Activated CD8-positive, alpha-beta T cell treated with anti-CD3 and anti-CD28 coated beads for 36 hours (primary cell): ENCODE measurements around the gene BMP6. TPM values are rescaled to one million over a fixed set of nuclear protein-coding genes. Genes with fewer than 3 reads are reported as not detected.

Experiments
- ATAC-seq: fragments of 200-7000 bp; cut with Tn5 transposase; one replicate; pipeline ENCODE4 v1.10.0; 2021; ENCODE audit warnings: mild to moderate bottlenecking, moderate library complexity
- CTCF ChIA-PET: fragments of 350-600 bp; sonication (Branson Sonifier 250); formaldehyde crosslinking; loops from one replicate; lab custom pipeline; 2021; ENCODE audit warnings: antibody characterized with exemption; lab: Charles Lee
- POLR2A ChIA-PET: fragments of 350-600 bp; sonication (Branson Sonifier 250); formaldehyde crosslinking; loops from one replicate; lab custom pipeline; 2021; ENCODE audit warnings: antibody characterized with exemption; lab: Charles Lee
- DNase-seq: peaks from one replicate; pipeline ENCODE4 v3.0.0-alpha.2; 2020
- H3K27ac Mint-ChIP-seq: one replicate; pipeline ENCODE4 v1.8.0; 2021; ENCODE audit warnings: mild to moderate bottlenecking, mixed read lengths
- H3K27me3 Mint-ChIP-seq: one replicate; pipeline ENCODE4 v1.8.0; 2021; ENCODE audit warnings: mixed read lengths
- H3K36me3 Mint-ChIP-seq: one replicate; pipeline ENCODE4 v1.8.0; 2021; ENCODE audit warnings: low read depth, mixed read lengths
- H3K4me1 Mint-ChIP-seq: one replicate; pipeline ENCODE4 v1.8.0; 2021; ENCODE audit warnings: low read depth, mixed read lengths
- H3K4me3 Mint-ChIP-seq: one replicate; pipeline ENCODE4 v1.8.0; 2021; ENCODE audit warnings: mild to moderate bottlenecking, moderate library complexity, mixed read lengths
- H3K9me3 Mint-ChIP-seq: one replicate; pipeline ENCODE4 v1.8.0; 2021; ENCODE audit warnings: mixed read lengths
- CTCF ChIP-seq: fragments of 200-600 bp; IDR thresholded peaks from one replicate; pipeline ENCODE4 v1.8.0; 2022; ENCODE audit warnings: antibody characterized with exemption, mild to moderate bottlenecking
- intact Hi-C: fragments of 100-400 bp; cut with micrococcal nuclease; formaldehyde crosslinking; loops from one replicate; pipeline ENCODE4 v1.10.0; 2022
- total RNA-seq, 2 experiments: library from RNA; stranded (reverse); gene quantifications; one replicate each; pipeline ENCODE4 v1.2.3, GENCODE V29; 2021

The BMP6 gene
- total RNA-seq, 2 experiments from 2014 or later = 0.09 to 0.18 TPM

- ChIA-PET POLR2A (no interaction called here), CTCF (no interaction called here)
- no peaks in the 10 kb centered on the region for H3K4me1 Mint-ChIP-seq
- H3K27me3 Mint-ChIP-seq = peaks cover 9% of the 10 kb centered on the region
- intact Hi-C loops = no loop called here
- ATAC-seq (no peak), DNase-seq (no peak)
- H3K4me3 Mint-ChIP-seq = no peak overlapping the region
- H3K9me3 Mint-ChIP-seq = peaks cover 11% of the 10 kb centered on the region
- TF ChIP-seq CTCF = no peak
- H3K36me3 Mint-ChIP-seq = peaks cover 1% of the 10 kb centered on the region
- no peak overlapping the region for H3K27ac Mint-ChIP-seq
These were observed 194.5 kb downstream of the BMP6 start for GRCh38 chr6:7920425-7920824.

GRCh38 chr6:7921046-7921445, 195.1 kb downstream of the BMP6 start:
- H3K36me3 Mint-ChIP-seq = peaks cover 2% of the 10 kb centered on the region
- H3K9me3 Mint-ChIP-seq = peaks cover 14% of the 10 kb centered on the region
- DNase-seq (no peak), ATAC-seq (no peak)
- H3K27ac Mint-ChIP-seq = no peak overlapping the region
- H3K27me3 Mint-ChIP-seq = peaks cover 7% of the 10 kb centered on the region
- TF ChIP-seq CTCF = no peak
- no peaks in the 10 kb centered on the region for H3K4me1 Mint-ChIP-seq
- no peak overlapping the region for H3K4me3 Mint-ChIP-seq
- CTCF ChIA-PET = no interaction called here
- intact Hi-C loops = no loop called here
- POLR2A ChIA-PET = no interaction called here

- no peak overlapping the region for H3K4me3 Mint-ChIP-seq
- intact Hi-C loops = no loop called here
- peaks cover 14% of the 10 kb centered on the region for H3K9me3 Mint-ChIP-seq
- no peak for DNase-seq
- ChIA-PET CTCF (no interaction called here), POLR2A (no interaction called here)
- no peak for ATAC-seq
- peaks cover 8% of the 10 kb centered on the region for H3K27me3 Mint-ChIP-seq
- peaks cover 2% of the 10 kb centered on the region for H3K36me3 Mint-ChIP-seq
- no peak overlapping the region for H3K27ac Mint-ChIP-seq
- TF ChIP-seq CTCF = no peak
- no peaks in the 10 kb centered on the region for H3K4me1 Mint-ChIP-seq
These were observed 195.8 kb downstream of the BMP6 start for GRCh38 chr6:7921632-7922092.

- no peak overlapping the region for H3K27ac Mint-ChIP-seq
- peaks cover 2% of the 10 kb centered on the region for H3K36me3 Mint-ChIP-seq
- intact Hi-C loops = no loop called here
- CTCF ChIA-PET = no interaction called here
- no peak for TF ChIP-seq CTCF
- DNase-seq (no peak), ATAC-seq (no peak)
- no peak overlapping the region for H3K4me3 Mint-ChIP-seq
- POLR2A ChIA-PET = no interaction called here
- H3K9me3 Mint-ChIP-seq = peaks cover 15% of the 10 kb centered on the region
- H3K27me3 Mint-ChIP-seq = peaks cover 8% of the 10 kb centered on the region
- H3K4me1 Mint-ChIP-seq = no peaks in the 10 kb centered on the region
These were observed 196.7 kb downstream of the BMP6 start for GRCh38 chr6:7922596-7922995.

- ChIA-PET CTCF (interaction anchor here (1.4 kb wide), 1 partner anchor 45 kb away, joined by 3 read pairs; no protein-coding TSS in a partner anchor), POLR2A (no interaction called here)
- H3K27me3 Mint-ChIP-seq = peaks cover 14% of the 10 kb centered on the region
These were observed 199.0 kb downstream of the BMP6 start for GRCh38 chr6:7924867-7925266.

More at GRCh38 chr6:7924867-7925266, 199.0 kb downstream of the BMP6 start:
- no peak for TF ChIP-seq CTCF
- ATAC-seq = no peak
- intact Hi-C loops = no loop called here
- H3K36me3 Mint-ChIP-seq = peaks cover 2% of the 10 kb centered on the region
- no peak for DNase-seq
- H3K9me3 Mint-ChIP-seq = peaks cover 15% of the 10 kb centered on the region
- no peak overlapping the region for H3K27ac Mint-ChIP-seq
- H3K4me3 Mint-ChIP-seq = no peak overlapping the region
- H3K4me1 Mint-ChIP-seq = no peaks in the 10 kb centered on the region

Other genes with a start within 250 kb of the BMP6 start
- gene DSP, start 184.4 kb upstream of the BMP6 start, total RNA-seq = under 1 TPM; 0.07 to 0.25 TPM
- 10 to 100 TPM; 19.8 to 22.4 TPM for gene SNRNP48, start 135.9 kb upstream of the BMP6 start, total RNA-seq
- gene TXNDC5, start 184.7 kb downstream of the BMP6 start, total RNA-seq = 10 to 100 TPM; 49.3 to 51.0 TPM